A549 treated with AZD9567 at 1 μM for 4 hours (cell line): ENCODE measurements around the gene HS1BP3. TPM values are rescaled to one million over a fixed set of nuclear protein-coding genes. Genes with fewer than 3 reads are reported as not detected.

Source experiments
- total RNA-seq: library from RNA; stranded (reverse); fragments of 200-300 nt; extraction: Qiagen RNA extraction; gene quantifications from 5 replicates; pipeline ENCODE4 v1.2.3, GENCODE V29; 2022; ENCODE audit not compliant: insufficient read depth

HS1BP3 gene
- total RNA-seq: 41.6 to 44.4 TPM (median 43.7 TPM) in 5 replicates

GRCh38 chr2:20650877-20651730 is at the start of gene HS1BP3:
Gene HS1BP3, minus strand, starts transcription at chr2:20651098. Its CDS starts 35 bp downstream, at chr2:20651063.

GRCh38 chr2:20666304-20667150 is 15.6 kb upstream of the HS1BP3 start, which contains the start of gene GDF7:
Gene GDF7, plus strand, starts transcription at chr2:20667144. Its CDS starts 96 bp downstream, at chr2:20667240.

Other genes starting within 250 kb of the HS1BP3 start
- 300 to 419 TPM (median 383 TPM) in 5 replicates for gene RHOB, start 204.0 kb downstream of the HS1BP3 start, total RNA-seq
- gene GDF7, start 16.0 kb upstream of the HS1BP3 start, total RNA-seq: 0.05 to 0.08 TPM (median 0.06 TPM) in 4 of 5 replicates, not detected in the other
- gene LDAH, start 172.0 kb upstream of the HS1BP3 start, total RNA-seq: 15.2 to 19.4 TPM (median 18.0 TPM) in 5 replicates